ENCODE results near the gene RABGAP1L. TPM values are rescaled to one million over a fixed set of nuclear protein-coding genes. Genes with fewer than 3 reads are reported as not detected.
"Not testable (repeated sequence)": the region's sequence is repeated elsewhere in the genome, so short reads cannot be mapped to it uniquely, and the experiment has no call there.

The RABGAP1L gene
- total RNA-seq, 1 donor from 2014 or later = 59.6 TPM

- intact Hi-C loops (cut with DNase I) = no loop called here
- no peak for DNase-seq (ENCODE audit: low spot score)
- no peak for ATAC-seq
Measured at GRCh38 chr1:174995121-174995520, 835.8 kb downstream of the RABGAP1L start.

GRCh38 chr1:174995916-174996315 is 836.6 kb downstream of the RABGAP1L start:
- ATAC-seq (no peak), DNase-seq (ENCODE audit: low spot score) (no peak)
- intact Hi-C loops (cut with DNase I) = no loop called here

GRCh38 chr1:174996476-174996875 is 837.2 kb downstream of the RABGAP1L start:
- intact Hi-C loops (cut with DNase I) = no loop called here
- DNase-seq (ENCODE audit: low spot score) = no peak
- no peak for ATAC-seq

- ATAC-seq (no peak), DNase-seq (ENCODE audit: low spot score) (no peak)
- intact Hi-C loops (cut with DNase I) = no loop called here
Measured at GRCh38 chr1:174997041-174997440, 837.7 kb downstream of the RABGAP1L start.

GRCh38 chr1:174998569-174999215 is 839.4 kb downstream of the RABGAP1L start:
- ATAC-seq (peak; percentile 23), DNase-seq (ENCODE audit: low spot score) (no peak)
- intact Hi-C loops (cut with DNase I) = no loop called here

GRCh38 chr1:174999216-174999935 is 840.1 kb downstream of the RABGAP1L start:
- intact Hi-C loops (cut with DNase I) = no loop called here
- peak; percentile 98 for DNase-seq (ENCODE audit: low spot score)
- ATAC-seq = peak; percentile 96

GRCh38 chr1:174999936-175000696 is 840.8 kb downstream of the RABGAP1L start, which contains the start of gene CACYBP:
Gene CACYBP, plus strand, starts transcription at chr1:174999947. Its CDS starts 234 bp downstream, at chr1:175000181.
- intact Hi-C loops (cut with DNase I) = no loop called here
- DNase-seq (ENCODE audit: low spot score) (peak; percentile 81), ATAC-seq (peak; percentile 0)

- ATAC-seq = no peak
- intact Hi-C loops (cut with DNase I) = no loop called here
- no peak for DNase-seq (ENCODE audit: low spot score)
Measured at GRCh38 chr1:175000697-175001187, 841.4 kb downstream of the RABGAP1L start.

- DNase-seq (ENCODE audit: low spot score) = no peak
- no peak for ATAC-seq
- intact Hi-C loops (cut with DNase I) = no loop called here
Measured at GRCh38 chr1:175002910-175003517, 843.7 kb downstream of the RABGAP1L start.

- DNase-seq (ENCODE audit: low spot score) (no peak), ATAC-seq (no peak)
- intact Hi-C loops (cut with DNase I) = no loop called here
Measured at GRCh38 chr1:175003521-175003920, 844.2 kb downstream of the RABGAP1L start.

GRCh38 chr1:175005085-175005783 is 845.9 kb downstream of the RABGAP1L start:
- ATAC-seq (no peak), DNase-seq (ENCODE audit: low spot score) (no peak)
- intact Hi-C loops (cut with DNase I) = no loop called here

- DNase-seq (ENCODE audit: low spot score) (no peak), ATAC-seq (no peak)
- intact Hi-C loops (cut with DNase I) = no loop called here
Measured at GRCh38 chr1:175009532-175009931, 850.2 kb downstream of the RABGAP1L start.

GRCh38 chr1:175013445-175013844 is 854.1 kb downstream of the RABGAP1L start:
- DNase-seq (ENCODE audit: low spot score) (no peak), ATAC-seq (no peak)
- intact Hi-C loops (cut with DNase I) = no loop called here

- DNase-seq (ENCODE audit: low spot score) = no peak
- intact Hi-C loops (cut with DNase I) = no loop called here
- ATAC-seq = no peak
Measured at GRCh38 chr1:175015243-175015642, 855.9 kb downstream of the RABGAP1L start.

- ATAC-seq (no peak), DNase-seq (ENCODE audit: low spot score) (no peak)
- intact Hi-C loops (cut with DNase I) = no loop called here
Measured at GRCh38 chr1:175019524-175019923, 860.2 kb downstream of the RABGAP1L start.

GRCh38 chr1:175023043-175023921 is 864.0 kb downstream of the RABGAP1L start, which contains the start of gene MRPS14:
Gene MRPS14, minus strand, starts transcription at chr1:175023425. Its CDS starts 17 bp downstream, at chr1:175023408.
- intact Hi-C loops (cut with DNase I) = no loop called here
- DNase-seq (ENCODE audit: low spot score) (peak; percentile 99), ATAC-seq (peak; percentile 100)

GRCh38 chr1:175023922-175024242 is 864.6 kb downstream of the RABGAP1L start:
- DNase-seq (ENCODE audit: low spot score); ATAC-seq; intact Hi-C loops (cut with DNase I): not testable (repeated sequence)

GRCh38 chr1:175024773-175025172 is 865.5 kb downstream of the RABGAP1L start:
- DNase-seq (ENCODE audit: low spot score) (no peak), ATAC-seq (no peak)
- intact Hi-C loops (cut with DNase I) = no loop called here
